ENCODE results near the gene NEK6. TPM values are rescaled to one million over a fixed set of nuclear protein-coding genes. Genes with fewer than 3 reads are reported as not detected.

Gene NEK6
- total RNA-seq, 4 donors from 2014 or later = 2.0 to 15.3 (median 7.3) TPM

DNA sequence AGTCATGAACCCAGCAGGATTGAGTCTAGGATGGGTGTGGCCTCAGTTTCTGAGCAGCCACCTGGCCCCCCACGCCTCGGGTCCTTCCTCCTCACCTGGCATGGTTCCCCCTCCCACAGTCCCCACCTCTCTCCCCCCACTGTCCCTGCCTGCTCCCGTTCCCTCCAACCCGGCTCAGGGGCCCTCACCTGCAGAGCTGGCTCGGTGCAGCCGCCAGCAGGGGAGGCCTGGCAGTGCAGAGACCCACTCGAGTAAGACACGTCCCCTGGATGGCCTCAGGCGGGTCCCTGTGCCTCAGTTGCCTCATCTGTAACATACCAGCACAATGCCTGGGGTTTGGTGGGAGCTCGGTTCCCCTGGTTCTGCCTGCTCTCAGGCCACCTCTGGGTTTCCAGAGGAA lies 66.2 kb downstream of the NEK6 start:
- Histone ChIP-seq H3K9me3 (no peaks in the 10 kb centered on the region), H3K27ac (no peak overlapping the region), H3K4me1 (peaks cover 0 to 9% (median 0%) of the 10 kb centered on the region in 3 donors), H3K36me3 (peaks cover 9 to 70% (median 14%) of the 10 kb centered on the region in 3 donors), H3K27me3 (no peaks in the 10 kb centered on the region), H3K4me3 (no peak overlapping the region)
- intact Hi-C loops (cut with DNase I) = loop anchor here (5.0 kb wide), 1 partner anchor 197 kb away; no protein-coding TSS in a partner anchor
- 65 to 67% methylated on average over 1 to 3 of the region's 10 CpGs for WGBS, 2 donors
- TF ChIP-seq CTCF (IDR thresholded peaks at IDR 0.05) (no peak), POLR2A (IDR thresholded peaks at IDR 0.05) (no peak)
- DNase-seq = no peak

DNA sequence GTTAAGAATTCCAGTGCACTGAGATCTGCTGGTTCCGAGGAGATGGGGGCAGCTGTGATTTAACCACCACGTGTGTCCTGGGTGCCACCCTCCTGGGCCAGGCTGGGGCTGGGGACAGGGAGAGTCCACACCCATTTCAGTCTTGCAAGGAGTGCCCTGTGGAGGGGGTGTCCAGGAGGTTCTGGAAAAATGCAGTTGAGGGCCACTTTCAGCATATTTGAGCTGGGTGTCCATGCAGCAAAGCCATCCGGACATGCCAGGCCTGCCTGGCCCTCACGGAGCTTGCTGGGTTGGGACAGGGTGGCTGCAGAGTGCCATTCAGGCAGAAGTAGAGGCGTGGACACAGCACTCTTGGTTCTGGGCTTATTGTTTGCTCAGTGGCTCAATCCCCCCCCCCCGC lies 68.1 kb downstream of the NEK6 start:
- Histone ChIP-seq H3K4me1 (no peaks in the 10 kb centered on the region), H3K27me3 (no peaks in the 10 kb centered on the region), H3K27ac (no peak overlapping the region), H3K4me3 (no peak overlapping the region), H3K36me3 (peaks cover 14 to 89% (median 19%) of the 10 kb centered on the region in 3 donors), H3K9me3 (no peaks in the 10 kb centered on the region)
- intact Hi-C loops (cut with DNase I) = no loop called here
- no peak for TF ChIP-seq POLR2A (IDR thresholded peaks at IDR 0.05)
- TF ChIP-seq CTCF (IDR thresholded peaks at IDR 0.05) = no peak
- no CpG with 5 or more reads among the region's 6 CpGs for WGBS, 2 donors
- no peak for DNase-seq

DNA sequence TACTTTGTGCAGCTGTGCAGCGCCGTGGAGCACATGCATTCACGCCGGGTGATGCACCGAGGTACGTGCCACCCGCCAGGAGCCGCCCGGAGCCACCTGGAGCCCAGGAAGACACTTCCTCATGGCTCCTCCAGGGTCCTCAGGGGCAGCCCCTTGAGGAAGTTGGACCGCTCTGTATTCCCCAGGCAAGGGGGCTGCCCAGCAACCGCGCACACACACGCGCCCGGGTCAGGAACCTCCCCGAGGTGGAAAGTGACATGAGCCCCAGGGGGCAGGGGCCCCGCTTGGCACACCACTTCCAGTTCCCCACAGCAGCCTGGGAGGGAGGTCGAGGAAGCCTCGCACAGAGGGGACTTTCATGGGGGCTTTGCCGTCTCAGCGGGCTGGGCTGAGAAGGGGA lies 68.6 kb downstream of the NEK6 start:
- peaks cover 14 to 89% (median 19%) of the 10 kb centered on the region in 3 donors for H3K36me3 ChIP-seq
- H3K4me3 ChIP-seq = no peak overlapping the region
- no peaks in the 10 kb centered on the region for H3K27me3 ChIP-seq
- DNase-seq = no peak
- TF ChIP-seq POLR2A (IDR thresholded peaks at IDR 0.05) (no peak), CTCF (IDR thresholded peaks at IDR 0.05) (no peak)
- no peak overlapping the region for H3K27ac ChIP-seq
- H3K9me3 ChIP-seq = no peaks in the 10 kb centered on the region
- WGBS, 2 donors = 82% methylated on average over 4 of the region's 21 CpGs; no CpG with 5 or more reads in 1 of the 2 donors
- intact Hi-C loops (cut with DNase I) = no loop called here
- no peaks in the 10 kb centered on the region for H3K4me1 ChIP-seq

DNA sequence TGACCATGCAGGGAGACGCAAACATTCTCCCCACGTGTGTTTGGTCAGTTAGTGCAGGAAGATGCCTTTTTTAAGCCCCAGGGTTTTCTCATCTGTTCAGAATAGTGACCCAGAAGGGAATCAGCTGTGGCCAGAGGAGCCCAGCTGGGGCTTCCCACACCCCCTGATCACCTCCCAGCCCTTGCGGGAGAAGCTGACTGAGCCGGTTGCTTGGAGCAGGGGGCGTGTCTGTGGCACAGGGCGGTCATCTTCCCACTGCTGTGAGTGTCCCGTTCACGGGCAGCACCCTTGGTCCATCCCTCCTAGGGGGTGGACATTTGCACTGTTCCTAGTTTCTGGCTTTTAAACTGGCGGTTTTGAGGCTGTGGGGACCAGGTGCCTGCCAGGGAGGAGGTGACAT lies 69.7 kb downstream of the NEK6 start:
- Histone ChIP-seq H3K9me3 (no peaks in the 10 kb centered on the region), H3K27ac (no peak overlapping the region), H3K36me3 (peaks cover 14 to 89% (median 19%) of the 10 kb centered on the region in 3 donors), H3K4me1 (no peaks in the 10 kb centered on the region), H3K4me3 (no peak overlapping the region), H3K27me3 (no peaks in the 10 kb centered on the region)
- TF ChIP-seq CTCF (IDR thresholded peaks at IDR 0.05) (no peak), POLR2A (IDR thresholded peaks at IDR 0.05) (no peak)
- no peak for DNase-seq
- WGBS, 2 donors = 84% methylated on average over 6 of the region's 9 CpGs; no CpG with 5 or more reads in 1 of the 2 donors
- intact Hi-C loops (cut with DNase I) = no loop called here

- Histone ChIP-seq H3K9me3 (no peaks in the 10 kb centered on the region), H3K4me1 (no peaks in the 10 kb centered on the region), H3K36me3 (peaks cover 14 to 89% (median 19%) of the 10 kb centered on the region in 3 donors), H3K27ac (no peak overlapping the region), H3K27me3 (no peaks in the 10 kb centered on the region), H3K4me3 (no peak overlapping the region)
- intact Hi-C loops (cut with DNase I) = no loop called here
- DNase-seq = no peak
- TF ChIP-seq POLR2A (IDR thresholded peaks at IDR 0.05) (no peak), CTCF (IDR thresholded peaks at IDR 0.05) (no peak)
- 94 to 100% methylated on average over 1 to 3 of the region's 12 CpGs for whole genome bisulfite sequencing, 2 donors
Observed at GRCh38 chr9:124328285-124328684, 70.5 kb downstream of the NEK6 start.

Measured in esophagus squamous epithelium (tissue), 5 donors.